PFSK-1 (cell line): ENCODE data around the gene SHC4.

Experiments
- POLR2AphosphoS5 ChIP-seq: IDR thresholded peaks from 2 replicates; pipeline ENCODE4 v1.6.1; 2012; ENCODE audit warnings: low read depth, mild to moderate bottlenecking, control low read depth, low read length, moderate library complexity
- REST ChIP-seq, 2 experiments: IDR thresholded peaks; 2 replicates each; pipeline versions ENCODE4 v1.6.1 to v1.8.0; 2011 to 2012; ENCODE audit warnings: low read depth in 2 of 2, low read length in 2 of 2, control low read depth in 1 of 2, inconsistent platforms in 1 of 2, mild to moderate bottlenecking in 1 of 2, moderate library complexity in 1 of 2; ENCODE audit not compliant: insufficient read depth in 1 of 2
- SIN3A ChIP-seq: IDR thresholded peaks from 2 replicates; pipeline ENCODE4 v1.6.1; 2012; ENCODE audit warnings: mild to moderate bottlenecking, low read length, moderate library complexity, borderline replicate concordance; ENCODE audit not compliant: insufficient read depth

GRCh38 chr15:48987142-48987541 lies 23.4 kb upstream of the SHC4 start:
- no peak for TF ChIP-seq SIN3A
- no peak for TF ChIP-seq POLR2AphosphoS5
- TF ChIP-seq REST (IDR thresholded peaks at IDR 0.05; ENCODE audit: insufficient read depth in 1 of 2, low read depth in 2 of 2, low read length in 2 of 2) = no peak
